HG02885 (cell line): ENCODE results near the gene HIVEP1.
"Not testable (repeated sequence)": the region's sequence is repeated elsewhere in the genome, so short reads cannot be mapped to it uniquely, and the experiment has no call there.

Experiments used
- ATAC-seq: cut with Tn5 transposase; IDR thresholded peaks from one replicate; pipeline ENCODE4 v1.9.1; 2021; ENCODE audit warnings: mild to moderate bottlenecking; ENCODE audit not compliant: unreplicated experiment, poor library complexity

The HIVEP1 gene

DNA sequence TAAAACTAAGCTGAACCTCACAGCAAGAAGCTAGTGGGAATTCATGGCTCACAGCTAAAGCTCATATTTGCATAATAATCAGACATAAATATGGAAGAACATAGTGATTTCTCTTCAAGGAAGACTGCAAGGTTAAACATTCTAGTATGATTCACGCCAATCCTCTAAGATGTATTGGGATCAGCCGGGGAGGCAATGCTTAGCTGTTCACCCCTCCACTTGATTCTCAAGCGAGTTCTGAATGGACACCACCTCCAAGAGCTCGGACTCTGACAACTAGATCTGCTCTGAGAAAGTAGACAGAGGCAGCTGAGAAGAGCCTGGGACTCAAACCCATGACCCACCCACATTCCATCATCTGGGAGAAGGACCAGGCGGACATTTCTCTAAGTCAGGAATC is 159.6 kb downstream of the HIVEP1 start:
- no peak for ATAC-seq

DNA sequence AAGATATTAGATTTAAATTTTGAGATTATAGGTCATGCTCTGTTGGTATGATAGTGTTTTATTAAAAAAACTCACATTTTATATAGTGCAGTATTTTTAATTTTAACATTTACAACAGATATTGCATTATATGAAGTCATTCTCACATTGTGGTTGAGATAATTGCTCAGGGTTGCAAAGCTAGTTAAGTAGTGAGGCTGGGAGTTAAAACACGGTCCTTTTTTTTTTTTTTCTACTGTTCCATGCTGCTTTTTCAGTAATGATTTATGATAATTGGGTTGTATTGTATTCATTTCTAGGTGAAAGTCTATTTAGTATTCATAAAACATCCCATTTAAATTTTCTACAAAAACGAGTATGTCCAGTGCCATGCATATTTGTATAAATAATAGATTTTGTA is 160.5 kb downstream of the HIVEP1 start:
- no peak for ATAC-seq

DNA sequence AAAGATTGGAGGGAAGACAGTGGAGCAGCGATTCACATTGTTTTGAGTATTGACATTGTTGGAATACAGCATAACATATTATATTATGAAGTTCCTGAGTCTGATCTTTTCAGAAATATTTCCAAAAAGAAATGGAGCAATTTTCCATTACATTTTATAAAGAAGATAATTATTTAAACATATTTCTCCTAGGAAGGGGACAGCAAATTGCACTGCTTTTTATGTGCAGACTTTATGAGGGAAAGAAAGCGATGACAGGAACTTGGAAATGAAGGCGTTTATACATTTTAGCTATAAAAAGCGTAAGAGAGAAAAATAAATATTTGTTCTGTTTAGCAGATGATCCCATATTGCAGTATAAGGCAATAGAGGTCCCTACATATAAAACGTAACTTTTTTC is 161.1 kb downstream of the HIVEP1 start:
- no peak for ATAC-seq

DNA sequence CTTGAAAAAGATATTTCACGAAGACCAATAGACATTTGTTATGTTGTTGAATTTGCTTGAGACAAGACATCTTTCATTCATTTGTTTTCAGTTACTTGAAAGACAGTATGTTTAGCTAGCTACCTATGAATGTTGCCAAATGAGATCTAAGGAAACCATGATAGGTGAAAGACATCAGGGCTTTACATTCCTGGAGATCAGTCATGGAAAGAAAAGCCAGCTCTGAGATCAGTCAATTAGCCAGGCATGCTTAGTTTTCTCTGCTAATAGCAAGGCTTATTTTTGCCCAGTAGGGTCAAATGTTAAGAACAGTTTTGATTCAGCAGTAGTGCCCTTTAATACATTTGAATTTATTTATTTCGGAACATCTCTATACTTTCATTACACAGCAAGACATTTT is 161.5 kb downstream of the HIVEP1 start:
- ATAC-seq = no peak

DNA sequence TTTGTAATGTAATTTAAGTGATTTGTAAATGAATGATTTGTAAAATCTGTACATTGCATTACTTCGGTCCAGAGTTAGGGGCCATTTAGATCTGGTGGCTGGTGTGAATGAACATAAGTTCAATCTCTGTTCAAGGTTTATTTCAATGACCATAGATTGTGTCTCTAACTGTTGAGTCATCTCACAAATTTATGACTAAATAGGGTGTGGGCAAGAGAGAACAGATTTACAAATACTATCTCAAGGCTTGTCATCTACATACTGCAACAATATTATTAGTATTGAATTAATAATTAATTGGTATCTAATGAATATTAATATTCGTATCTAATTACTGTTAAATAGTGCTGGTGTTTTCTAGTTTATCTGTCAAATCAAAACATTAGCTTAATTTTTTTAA is 162.8 kb downstream of the HIVEP1 start:
- ATAC-seq = no peak

DNA sequence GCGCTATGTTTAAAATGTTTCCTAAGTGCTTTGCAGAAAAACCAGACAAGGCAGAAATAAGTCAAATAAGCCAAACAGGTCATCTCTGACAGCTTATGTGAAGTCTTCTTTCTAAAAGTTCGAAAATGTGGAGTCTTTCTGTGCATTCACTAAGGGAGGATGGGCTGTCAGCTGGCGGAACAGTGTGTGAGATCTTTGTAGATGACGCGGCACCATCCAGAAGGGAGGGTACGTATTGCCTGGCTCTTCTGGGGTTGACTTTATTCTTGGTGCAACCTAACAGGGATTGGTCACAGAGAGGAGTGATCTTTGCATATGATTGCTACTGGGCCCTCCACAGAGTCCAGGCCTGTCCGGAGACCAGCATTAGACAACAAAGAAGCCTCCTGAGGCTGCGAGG is 163.5 kb downstream of the HIVEP1 start:
- ATAC-seq = no peak

DNA sequence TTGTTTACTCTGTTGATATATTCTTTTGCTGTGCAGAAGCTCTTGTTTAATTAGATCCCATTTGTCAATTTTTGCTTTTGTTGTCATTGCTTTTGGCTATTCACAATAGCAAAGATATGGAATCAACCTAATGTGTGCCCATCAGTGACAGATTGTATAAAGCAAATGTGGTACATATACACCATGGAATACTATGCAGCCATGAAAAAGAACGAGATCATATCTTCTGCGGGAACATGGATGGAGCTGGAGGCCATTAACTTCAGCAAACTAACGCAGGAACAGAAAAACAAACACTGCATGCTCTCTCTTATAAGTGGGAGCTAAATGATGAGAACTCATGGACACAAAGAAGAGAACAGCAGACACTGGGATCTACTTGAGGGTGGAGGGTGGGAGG is 164.7 kb downstream of the HIVEP1 start:
- not testable (repeated sequence) for ATAC-seq

DNA sequence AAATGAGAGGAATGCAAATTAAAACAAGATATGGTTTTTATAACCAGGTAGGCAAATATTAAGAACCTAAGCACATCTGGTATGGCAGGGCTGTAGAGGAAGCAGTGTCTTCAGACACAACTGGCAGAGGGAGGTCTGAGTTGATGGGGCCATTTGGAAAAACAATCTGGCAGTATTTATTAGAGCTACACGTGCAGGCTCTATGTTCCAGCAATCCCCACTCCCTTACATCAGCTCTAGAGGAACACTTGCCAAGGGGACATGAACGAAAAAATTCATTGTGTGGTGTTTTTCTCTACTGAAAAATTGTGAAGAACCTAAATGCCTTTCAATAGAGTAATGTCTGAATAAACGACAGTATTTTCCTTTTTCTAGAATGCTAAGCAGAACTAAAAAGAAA is 166.4 kb downstream of the HIVEP1 start:
- ATAC-seq = no peak

DNA sequence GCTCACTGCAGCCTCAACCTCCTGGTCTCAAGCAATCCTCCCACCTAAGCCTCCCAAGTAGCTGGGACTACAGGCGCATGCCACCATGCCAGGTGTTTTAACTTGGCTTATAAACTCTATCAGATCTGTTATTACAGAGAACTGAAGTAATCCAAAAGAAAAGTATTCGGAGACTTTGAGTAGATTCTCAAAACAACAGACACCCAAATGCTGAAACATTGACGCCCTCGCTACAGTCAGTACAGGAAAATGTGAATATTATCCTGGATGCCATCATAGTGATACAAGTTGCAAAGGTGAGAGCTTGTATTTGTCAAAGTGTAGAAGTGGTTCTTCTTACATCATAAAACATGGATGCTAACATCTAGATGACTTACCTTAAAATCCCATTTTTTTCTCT is 169.4 kb downstream of the HIVEP1 start:
- no peak for ATAC-seq

DNA sequence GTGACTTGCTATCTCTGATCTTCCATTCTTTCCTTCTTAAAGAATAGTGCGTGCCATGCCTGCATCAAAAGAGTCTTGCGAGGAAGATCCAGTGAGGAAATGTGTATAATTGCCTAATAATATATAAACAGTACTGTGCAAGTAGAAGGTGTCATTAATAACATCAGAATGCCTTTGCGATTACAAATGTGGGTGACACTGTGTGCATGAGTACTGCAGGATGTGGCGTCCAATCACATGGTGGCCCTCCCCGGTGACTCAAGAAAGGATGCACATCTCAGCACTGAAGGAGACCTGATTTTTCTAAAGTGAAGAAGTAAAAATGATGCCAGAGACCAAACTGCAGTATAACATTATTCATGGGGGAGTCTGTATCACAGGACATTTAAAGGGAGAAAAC is 170.6 kb downstream of the HIVEP1 start:
- no peak for ATAC-seq

DNA sequence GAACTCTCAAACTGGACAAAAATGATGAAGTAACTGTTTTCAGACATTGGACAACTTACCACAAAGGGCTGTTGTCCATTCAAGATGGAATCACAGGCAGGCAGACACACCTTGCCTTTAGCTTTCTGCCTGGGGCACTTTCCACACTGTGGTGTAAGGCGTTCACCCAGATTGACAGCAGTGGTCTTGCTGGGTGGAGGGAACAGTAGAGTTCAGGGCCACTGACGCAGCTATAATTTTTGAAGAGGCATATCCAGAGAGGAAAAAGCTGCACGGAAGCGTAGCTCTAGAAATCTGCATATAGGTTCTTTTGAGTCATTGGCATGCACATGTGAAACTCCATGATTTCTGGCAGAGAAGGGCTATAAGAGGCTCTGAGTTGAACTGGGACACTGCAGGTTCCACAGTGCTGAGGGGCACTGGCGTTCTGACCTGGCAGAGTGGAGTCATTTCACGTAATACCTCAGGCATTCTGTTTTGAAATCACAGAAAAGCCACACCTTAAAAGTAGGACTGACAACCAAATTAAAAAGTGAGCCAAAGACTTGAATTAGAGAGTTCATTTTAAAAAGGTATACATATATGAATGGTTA is 173.1 kb downstream of the HIVEP1 start:
- no peak for ATAC-seq

DNA sequence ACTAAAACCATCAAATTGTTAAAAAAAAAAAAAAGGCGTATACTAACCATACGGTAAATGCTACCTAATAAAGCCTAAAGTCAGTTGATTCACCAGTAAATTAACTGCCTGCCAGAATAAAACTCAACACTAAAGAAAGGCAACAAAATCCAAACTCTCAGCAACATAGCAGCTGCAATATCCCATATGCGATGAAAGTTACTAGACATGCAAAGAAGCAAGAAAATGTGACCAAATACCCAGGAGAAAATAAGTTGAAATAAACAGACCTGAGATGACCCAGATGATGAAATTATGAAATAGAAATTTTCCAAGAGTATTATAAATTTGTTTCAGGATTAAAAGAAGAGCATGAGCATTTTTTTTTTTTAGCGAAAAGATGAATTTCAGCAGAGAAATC is 174.4 kb downstream of the HIVEP1 start:
- no peak for ATAC-seq

DNA sequence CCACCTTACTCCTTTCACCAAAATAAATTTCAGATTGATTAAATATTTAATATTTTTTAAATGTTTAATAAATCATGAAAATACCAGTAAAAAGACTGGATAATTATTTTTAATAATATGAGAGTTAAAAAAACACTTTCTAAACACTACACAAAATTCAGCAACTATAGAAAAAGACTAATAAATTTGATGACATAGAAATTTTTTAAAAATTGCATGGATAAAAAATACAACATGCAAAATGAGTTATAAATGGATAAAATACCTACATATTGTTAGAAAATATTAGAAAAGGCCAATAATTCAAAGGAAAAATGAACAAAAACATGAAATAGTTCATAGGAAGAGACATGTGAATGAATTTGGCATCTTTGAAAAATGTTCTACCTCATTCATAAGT is 177.0 kb downstream of the HIVEP1 start:
- no peak for ATAC-seq

DNA sequence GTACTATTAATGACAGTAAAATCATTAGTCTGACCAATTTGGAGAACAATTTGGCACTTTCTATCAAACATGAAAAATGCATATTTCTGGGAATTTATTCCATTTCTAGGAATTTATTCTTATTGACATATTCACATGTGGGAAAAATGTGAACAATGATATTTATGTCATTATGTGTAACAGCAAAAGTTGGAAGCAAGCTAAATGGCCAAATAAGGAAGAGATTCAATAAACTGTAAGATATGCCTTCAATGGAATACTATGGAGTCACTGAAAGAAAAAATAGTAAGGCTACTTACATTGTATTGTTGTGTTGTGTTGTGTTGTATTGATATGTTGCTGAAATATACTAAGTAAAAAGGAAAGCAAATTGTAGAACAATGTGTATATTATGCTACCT is 177.5 kb downstream of the HIVEP1 start:
- ATAC-seq = no peak

DNA sequence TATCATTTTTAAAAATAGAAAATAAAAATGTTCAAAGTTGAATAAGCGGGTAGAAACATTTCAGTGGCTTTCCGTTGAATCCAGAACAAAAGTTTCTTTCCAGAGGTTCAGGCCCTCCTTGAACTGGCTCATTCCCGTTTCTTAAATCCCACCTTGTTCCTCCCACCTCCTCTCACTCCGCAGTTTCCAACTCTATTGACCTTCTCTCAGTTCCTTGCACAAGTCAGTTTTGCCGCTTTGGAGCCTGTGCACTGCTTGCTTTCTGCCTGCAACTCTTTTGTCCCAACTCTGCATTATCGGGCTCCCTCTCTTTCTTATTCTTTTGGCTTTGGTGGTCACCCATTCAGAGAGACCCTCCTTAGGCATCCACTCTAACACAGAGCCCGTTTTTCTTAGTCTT is 178.1 kb downstream of the HIVEP1 start:
- ATAC-seq = no peak

DNA sequence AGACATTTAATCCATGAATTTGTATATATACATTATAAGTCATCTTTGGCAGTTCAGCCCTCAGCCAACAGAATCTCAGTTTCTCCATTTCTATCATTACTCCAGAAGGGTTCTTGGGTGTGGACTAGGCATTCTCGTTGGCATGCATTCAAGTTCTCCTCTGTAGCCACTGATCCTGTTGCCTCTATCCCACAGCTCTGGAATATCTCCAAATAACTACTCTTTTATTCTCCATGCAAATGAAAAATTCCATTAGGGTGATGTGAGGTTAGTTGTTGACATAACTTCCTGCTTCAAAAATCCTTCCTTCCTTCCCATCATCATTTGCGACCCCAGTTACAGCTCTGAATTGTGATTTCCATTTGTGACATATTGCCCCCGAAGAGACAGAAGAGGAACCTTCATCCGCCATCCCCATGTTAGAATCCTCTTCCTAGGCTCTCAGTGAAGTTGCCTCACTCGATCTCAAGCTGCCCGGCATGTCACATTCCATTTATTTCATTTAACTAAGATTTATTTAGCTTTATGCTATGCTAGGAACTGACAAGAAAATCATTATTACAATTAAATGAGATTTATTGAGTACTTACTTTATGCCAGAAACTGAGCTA is 184.3 kb downstream of the HIVEP1 start:
- no peak for ATAC-seq

DNA sequence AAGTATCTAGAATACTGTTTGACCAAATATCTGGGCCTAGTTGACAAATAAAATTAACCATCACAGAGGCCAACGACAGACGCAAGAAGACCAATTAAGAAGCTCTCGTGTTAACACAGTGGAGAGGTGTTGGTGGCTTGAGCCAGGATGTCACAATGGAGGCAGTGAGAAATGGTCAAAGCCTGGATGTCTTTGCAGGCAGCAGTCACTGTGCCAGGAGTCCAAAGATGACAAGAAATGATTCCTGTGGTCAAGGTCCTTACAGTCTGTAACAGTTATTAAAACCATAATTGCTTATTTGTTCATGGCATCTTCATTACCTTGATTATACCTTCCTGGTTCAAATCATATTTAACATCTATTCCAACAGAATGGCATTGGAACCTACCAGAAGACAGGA is 186.7 kb downstream of the HIVEP1 start:
- no peak for ATAC-seq

DNA sequence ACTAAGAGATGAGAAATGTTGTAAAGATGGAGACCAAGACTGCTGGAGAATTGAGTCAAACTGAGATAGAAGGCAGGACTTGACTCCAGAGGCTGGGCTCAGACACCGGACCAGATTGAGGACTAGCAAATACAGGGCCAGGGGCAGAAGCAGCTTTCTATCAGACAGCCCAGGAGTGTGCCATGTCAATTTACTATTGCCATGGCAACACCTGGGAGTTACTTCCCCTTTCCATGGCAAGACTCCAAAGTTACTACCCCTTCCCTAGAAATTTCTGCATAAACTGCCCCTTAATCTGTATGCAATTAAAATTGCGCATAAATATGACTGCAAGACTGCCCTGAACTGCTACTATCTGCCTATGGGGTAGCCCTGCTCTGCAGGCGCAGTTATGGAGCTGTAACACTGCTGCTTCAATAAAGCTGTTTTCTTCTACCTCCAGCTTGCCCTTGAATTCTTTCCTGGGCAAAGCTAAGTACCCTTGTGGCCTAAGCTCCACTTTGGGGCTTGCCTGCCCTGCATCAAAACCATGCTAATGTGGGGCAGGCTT is 188.0 kb downstream of the HIVEP1 start:
- ATAC-seq = no peak

DNA sequence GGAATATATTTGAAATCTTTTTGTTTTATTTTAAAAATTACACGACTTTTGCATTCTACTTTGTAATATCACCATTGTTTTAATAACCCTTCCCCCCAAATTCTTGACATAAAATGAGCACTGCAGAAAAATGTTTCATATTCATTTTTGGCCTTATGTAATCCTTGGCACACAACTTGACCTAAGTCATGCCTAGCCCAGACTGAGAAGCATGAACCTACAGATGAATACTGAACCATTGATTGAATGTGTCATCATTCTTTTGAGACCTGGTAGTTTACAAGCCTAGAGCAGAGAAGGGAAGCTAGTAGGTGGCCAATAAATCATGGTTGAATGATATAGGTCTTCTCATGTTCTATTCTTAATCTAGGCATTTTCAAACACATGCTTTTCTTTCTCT is 188.6 kb downstream of the HIVEP1 start:
- ATAC-seq = no peak

DNA sequence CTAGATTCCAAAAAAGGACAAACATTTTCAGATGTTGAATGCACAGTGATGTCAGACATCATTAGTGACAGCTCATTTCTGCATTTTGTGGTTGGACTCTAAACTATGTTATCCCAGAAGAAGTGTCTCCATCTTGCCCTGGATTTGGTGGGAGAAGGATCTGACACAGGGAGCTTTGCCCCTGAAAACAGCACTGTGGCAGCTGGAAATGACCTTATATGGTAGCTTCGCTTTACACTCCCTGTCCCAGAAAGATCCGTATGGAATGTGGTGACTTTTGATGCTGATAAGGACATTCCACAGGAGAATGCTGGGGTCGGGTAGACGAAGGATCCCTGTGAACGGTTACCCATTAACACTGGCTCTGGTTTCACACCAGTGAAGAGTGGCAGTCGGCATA is 190.9 kb downstream of the HIVEP1 start:
- ATAC-seq = no peak

DNA sequence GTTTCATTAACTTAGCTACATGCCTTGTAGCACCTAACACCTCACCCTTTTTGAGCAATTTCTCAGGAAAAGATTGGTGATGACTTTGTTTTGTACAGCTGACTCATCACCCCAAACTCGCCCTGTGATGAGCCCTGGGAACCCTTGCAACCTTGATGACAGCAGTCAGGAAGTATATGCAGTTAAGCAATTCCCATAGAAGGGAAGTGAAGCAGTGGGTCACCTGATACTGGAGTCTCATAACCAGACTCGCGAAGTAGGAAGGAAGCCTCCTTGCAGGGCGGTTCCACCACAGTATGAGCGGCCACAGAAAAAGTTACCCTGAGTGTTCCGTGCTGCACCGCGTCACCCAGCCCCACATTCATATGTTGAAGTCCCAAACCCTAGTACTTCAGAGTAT is 196.1 kb downstream of the HIVEP1 start:
- ATAC-seq = no peak

DNA sequence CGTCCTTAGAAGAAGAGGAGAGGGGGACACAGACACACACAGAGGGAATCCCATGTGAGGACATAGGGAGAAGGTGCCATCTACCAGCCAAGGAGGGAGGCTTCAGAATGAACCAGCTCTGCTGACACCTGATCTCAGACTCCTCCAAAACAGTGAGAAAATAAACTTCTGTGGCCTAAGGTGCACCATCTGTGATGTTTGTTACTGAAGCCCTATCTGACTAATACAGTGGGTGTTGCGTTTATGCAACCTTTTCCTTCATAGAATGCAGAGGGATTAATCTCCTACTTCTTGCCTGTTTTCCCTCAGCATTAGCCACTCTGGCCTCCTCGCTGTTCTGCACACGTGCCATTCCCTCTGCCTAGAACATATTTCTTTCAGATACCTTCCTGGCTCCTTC is 196.6 kb downstream of the HIVEP1 start:
- ATAC-seq = no peak
